Measurements from ENCODE around the gene MED27.

DNA sequence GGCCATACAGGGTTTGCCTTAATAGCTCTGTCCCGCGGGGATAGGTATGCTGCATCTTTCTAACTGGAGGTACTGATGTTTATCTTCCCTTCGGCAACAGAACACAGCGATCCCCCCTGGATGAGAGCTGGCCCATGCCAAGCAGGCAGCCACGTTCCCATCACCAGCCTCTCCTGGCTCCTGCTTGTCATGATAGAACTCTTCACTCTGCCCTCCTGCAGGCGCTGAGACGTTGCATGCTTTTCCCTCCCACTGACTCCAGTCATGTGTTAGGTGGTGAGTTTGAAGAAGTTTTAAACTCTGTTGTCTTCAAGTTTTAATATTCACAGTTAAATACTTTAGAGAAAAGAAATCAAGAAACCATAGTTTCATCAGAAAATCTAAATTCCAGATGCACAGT, 60.0 kb downstream of the MED27 start:
- TF ChIP-seq EZH2 (IDR thresholded peaks at IDR 0.05; ENCODE audit: low read depth, low read length, severe bottlenecking) (no peak), YY1 (IDR thresholded peaks at IDR 0.05; ENCODE audit: low read depth, low read length) (no peak), RAD21 (IDR thresholded peaks at IDR 0.05 in 1 of 2, conservative IDR thresholded peaks at IDR 0.05 in 1 of 2; ENCODE audit: low read depth in 2 of 2, low read length in 2 of 2) (no peak), CREB1 (IDR thresholded peaks at IDR 0.05) (no peak), HDAC6 (IDR thresholded peaks at IDR 0.05; ENCODE audit: low read depth, low read length) (no peak), MAFK (IDR thresholded peaks at IDR 0.05; ENCODE audit: low read depth, low read length) (no peak), BACH1 (IDR thresholded peaks at IDR 0.05; ENCODE audit: low read length) (no peak), FOSL1 (IDR thresholded peaks at IDR 0.05; ENCODE audit: insufficient read depth, low read depth, low read length) (no peak), CEBPB (IDR thresholded peaks at IDR 0.05; ENCODE audit: low read depth, low read length) (no peak), JUND (IDR thresholded peaks at IDR 0.05; ENCODE audit: low read length) (no peak), CTBP2 (IDR thresholded peaks at IDR 0.05; ENCODE audit: borderline replicate concordance, insufficient read depth, insufficient read length, low read length) (no peak)
- TF ChIP-seq, protein P1, sequence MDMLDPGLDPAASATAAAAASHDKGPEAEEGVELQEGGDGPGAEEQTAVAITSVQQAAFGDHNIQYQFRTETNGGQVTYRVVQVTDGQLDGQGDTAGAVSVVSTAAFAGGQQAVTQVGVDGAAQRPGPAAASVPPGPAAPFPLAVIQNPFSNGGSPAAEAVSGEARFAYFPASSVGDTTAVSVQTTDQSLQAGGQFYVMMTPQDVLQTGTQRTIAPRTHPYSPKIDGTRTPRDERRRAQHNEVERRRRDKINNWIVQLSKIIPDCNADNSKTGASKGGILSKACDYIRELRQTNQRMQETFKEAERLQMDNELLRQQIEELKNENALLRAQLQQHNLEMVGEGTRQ (IDR thresholded peaks at IDR 0.05; ENCODE audit: low read length), result no peak
- TF ChIP-seq, protein P2, sequence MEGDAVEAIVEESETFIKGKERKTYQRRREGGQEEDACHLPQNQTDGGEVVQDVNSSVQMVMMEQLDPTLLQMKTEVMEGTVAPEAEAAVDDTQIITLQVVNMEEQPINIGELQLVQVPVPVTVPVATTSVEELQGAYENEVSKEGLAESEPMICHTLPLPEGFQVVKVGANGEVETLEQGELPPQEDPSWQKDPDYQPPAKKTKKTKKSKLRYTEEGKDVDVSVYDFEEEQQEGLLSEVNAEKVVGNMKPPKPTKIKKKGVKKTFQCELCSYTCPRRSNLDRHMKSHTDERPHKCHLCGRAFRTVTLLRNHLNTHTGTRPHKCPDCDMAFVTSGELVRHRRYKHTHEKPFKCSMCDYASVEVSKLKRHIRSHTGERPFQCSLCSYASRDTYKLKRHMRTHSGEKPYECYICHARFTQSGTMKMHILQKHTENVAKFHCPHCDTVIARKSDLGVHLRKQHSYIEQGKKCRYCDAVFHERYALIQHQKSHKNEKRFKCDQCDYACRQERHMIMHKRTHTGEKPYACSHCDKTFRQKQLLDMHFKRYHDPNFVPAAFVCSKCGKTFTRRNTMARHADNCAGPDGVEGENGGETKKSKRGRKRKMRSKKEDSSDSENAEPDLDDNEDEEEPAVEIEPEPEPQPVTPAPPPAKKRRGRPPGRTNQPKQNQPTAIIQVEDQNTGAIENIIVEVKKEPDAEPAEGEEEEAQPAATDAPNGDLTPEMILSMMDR (IDR thresholded peaks at IDR 0.05; ENCODE audit: control extremely low read depth in 1 of 3, insufficient read depth in 1 of 3, low read depth in 1 of 3, low read length in 3 of 3), result no peak
- TF ChIP-seq, protein P3, sequence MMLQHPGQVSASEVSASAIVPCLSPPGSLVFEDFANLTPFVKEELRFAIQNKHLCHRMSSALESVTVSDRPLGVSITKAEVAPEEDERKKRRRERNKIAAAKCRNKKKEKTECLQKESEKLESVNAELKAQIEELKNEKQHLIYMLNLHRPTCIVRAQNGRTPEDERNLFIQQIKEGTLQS (IDR thresholded peaks at IDR 0.05; ENCODE audit: insufficient read depth, low read depth, low read length), result no peak
